Loucy (cell line): ENCODE data around the gene FAM193A.
"Not testable (repeated sequence)": the region's sequence is repeated elsewhere in the genome, so short reads cannot be mapped to it uniquely, and the experiment has no call there.

ENCODE experiments used
- H2AFZ ChIP-seq: fragments of 200-600 bp; sonication (generic); 2 replicates; pipeline ENCODE4 v1.6.0; 2016; ENCODE audit warnings: antibody characterized with exemption, mild to moderate bottlenecking, low read length, moderate library complexity
- H3F3A ChIP-seq: fragments of 200-600 bp; 2 replicates; pipeline ENCODE4 v1.6.0; 2016; ENCODE audit warnings: antibody characterized with exemption, low read depth, mild to moderate bottlenecking
- H3K27me3 ChIP-seq: fragments of 200-600 bp; sonication (generic); 2 replicates; pipeline ENCODE4 v1.6.1; 2014; ENCODE audit warnings: low read length, mild to moderate bottlenecking; ENCODE audit not compliant: insufficient read depth, poor library complexity, severe bottlenecking
- H3K36me3 ChIP-seq: fragments of 200-600 bp; sonication (generic); 2 replicates; pipeline ENCODE4 v1.6.1; 2016; ENCODE audit warnings: low read length; ENCODE audit not compliant: insufficient read depth
- H3K4me1 ChIP-seq: fragments of 200-600 bp; sonication (generic); 2 replicates; pipeline ENCODE4 v1.5.1; 2014; ENCODE audit warnings: low read length, mild to moderate bottlenecking; ENCODE audit not compliant: insufficient read depth, poor library complexity, severe bottlenecking
- H3K4me2 ChIP-seq: fragments of 200-600 bp; sonication (generic); 2 replicates; pipeline ENCODE4 v1.6.0; 2014; ENCODE audit warnings: antibody characterized with exemption, low read length, low read depth, mild to moderate bottlenecking; ENCODE audit not compliant: poor library complexity, severe bottlenecking
- H3K4me3 ChIP-seq: fragments of 200-600 bp; sonication (generic); 2 replicates; pipeline ENCODE4 v1.5.1; 2014; ENCODE audit warnings: low read length, mild to moderate bottlenecking, mixed read lengths; ENCODE audit not compliant: poor library complexity, severe bottlenecking
- H3K79me2 ChIP-seq: fragments of 200-600 bp; sonication (generic); 2 replicates; pipeline ENCODE4 v1.6.1; 2014; ENCODE audit warnings: low read length; ENCODE audit not compliant: insufficient read depth
- H3K9ac ChIP-seq: fragments of 200-600 bp; sonication (generic); 2 replicates; pipeline ENCODE4 v1.6.0; 2014; ENCODE audit warnings: mild to moderate bottlenecking, low read depth, low read length, moderate library complexity; ENCODE audit not compliant: poor library complexity, severe bottlenecking
- H3K9me2 ChIP-seq: fragments of 200-600 bp; sonication (generic); replicated peaks from 2 replicates; pipeline ENCODE4 v1.6.1; 2016; ENCODE audit warnings: low read depth, low read length, mixed read lengths
- H3K9me3 ChIP-seq: fragments of 200-600 bp; sonication (generic); 2 replicates; pipeline ENCODE4 v1.6.1; 2014; ENCODE audit warnings: mild to moderate bottlenecking, antibody characterized with exemption, low read length, low read depth; ENCODE audit not compliant: insufficient read depth
- H4K20me1 ChIP-seq: fragments of 200-600 bp; sonication (generic); 2 replicates; pipeline ENCODE4 v1.6.0; 2014; ENCODE audit warnings: antibody characterized with exemption, low read length, mild to moderate bottlenecking; ENCODE audit not compliant: insufficient read depth, poor library complexity, severe bottlenecking
- EZH2phosphoT487 ChIP-seq: fragments of 200-600 bp; IDR thresholded peaks from 2 replicates; pipeline ENCODE4 v1.6.1; 2018; ENCODE audit warnings: antibody characterized with exemption, mild to moderate bottlenecking, moderate library complexity, borderline replicate concordance
- TF ChIP-seq, protein P1 (sequence below): fragments of 200-600 bp; sonication (generic); conservative IDR thresholded peaks from 2 replicates; pipeline ENCODE4 v1.5.1; 2014; ENCODE audit warnings: mild to moderate bottlenecking, antibody characterized with exemption, low read length

FAM193A gene

DNA sequence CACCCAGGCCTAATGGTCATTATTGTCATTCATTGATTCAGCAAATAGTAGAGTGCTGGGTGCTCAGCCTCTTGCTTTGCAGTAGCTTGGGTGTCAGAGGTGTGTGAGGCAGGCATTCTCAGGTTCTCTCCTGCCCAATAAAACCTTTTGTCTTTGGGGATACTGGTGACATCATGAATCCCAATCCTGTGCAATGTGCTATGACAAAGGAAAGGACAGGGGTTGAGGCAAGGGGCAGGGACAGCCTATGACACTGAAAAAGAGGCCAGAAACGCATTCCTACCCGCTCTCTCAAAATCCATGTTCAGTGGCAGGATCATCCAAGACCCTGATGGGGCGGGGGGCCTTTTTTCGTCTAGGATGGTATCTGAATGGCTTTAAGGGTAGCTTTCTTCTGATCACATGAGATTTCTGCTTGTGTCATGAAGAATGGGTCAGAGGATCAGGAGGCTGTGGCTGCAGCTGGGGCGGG, 1.5 kb upstream of the FAM193A start:
- Histone ChIP-seq H3K79me2 (peaks cover 30% of the 10 kb centered on the region), H3K27me3 (no peaks in the 10 kb centered on the region), H4K20me1 (peaks cover 28% of the 10 kb centered on the region), H3F3A (no peaks in the 10 kb centered on the region), H3K4me3 (peak overlapping the region; percentile 86), H3K9ac (peak overlapping the region; percentile 88), H3K9me3 (no peaks in the 10 kb centered on the region), H3K4me1 (peaks cover 25% of the 10 kb centered on the region), H2AFZ (peak overlapping the region; percentile 91; the same call in 1 of the 2 replicates), H3K36me3 (no peaks in the 10 kb centered on the region), H3K9me2 (no peaks in the 10 kb centered on the region), H3K4me2 (peak overlapping the region; percentile 83)
- no peak for TF ChIP-seq EZH2phosphoT487
- TF ChIP-seq, protein P1, sequence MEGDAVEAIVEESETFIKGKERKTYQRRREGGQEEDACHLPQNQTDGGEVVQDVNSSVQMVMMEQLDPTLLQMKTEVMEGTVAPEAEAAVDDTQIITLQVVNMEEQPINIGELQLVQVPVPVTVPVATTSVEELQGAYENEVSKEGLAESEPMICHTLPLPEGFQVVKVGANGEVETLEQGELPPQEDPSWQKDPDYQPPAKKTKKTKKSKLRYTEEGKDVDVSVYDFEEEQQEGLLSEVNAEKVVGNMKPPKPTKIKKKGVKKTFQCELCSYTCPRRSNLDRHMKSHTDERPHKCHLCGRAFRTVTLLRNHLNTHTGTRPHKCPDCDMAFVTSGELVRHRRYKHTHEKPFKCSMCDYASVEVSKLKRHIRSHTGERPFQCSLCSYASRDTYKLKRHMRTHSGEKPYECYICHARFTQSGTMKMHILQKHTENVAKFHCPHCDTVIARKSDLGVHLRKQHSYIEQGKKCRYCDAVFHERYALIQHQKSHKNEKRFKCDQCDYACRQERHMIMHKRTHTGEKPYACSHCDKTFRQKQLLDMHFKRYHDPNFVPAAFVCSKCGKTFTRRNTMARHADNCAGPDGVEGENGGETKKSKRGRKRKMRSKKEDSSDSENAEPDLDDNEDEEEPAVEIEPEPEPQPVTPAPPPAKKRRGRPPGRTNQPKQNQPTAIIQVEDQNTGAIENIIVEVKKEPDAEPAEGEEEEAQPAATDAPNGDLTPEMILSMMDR: no peak

DNA sequence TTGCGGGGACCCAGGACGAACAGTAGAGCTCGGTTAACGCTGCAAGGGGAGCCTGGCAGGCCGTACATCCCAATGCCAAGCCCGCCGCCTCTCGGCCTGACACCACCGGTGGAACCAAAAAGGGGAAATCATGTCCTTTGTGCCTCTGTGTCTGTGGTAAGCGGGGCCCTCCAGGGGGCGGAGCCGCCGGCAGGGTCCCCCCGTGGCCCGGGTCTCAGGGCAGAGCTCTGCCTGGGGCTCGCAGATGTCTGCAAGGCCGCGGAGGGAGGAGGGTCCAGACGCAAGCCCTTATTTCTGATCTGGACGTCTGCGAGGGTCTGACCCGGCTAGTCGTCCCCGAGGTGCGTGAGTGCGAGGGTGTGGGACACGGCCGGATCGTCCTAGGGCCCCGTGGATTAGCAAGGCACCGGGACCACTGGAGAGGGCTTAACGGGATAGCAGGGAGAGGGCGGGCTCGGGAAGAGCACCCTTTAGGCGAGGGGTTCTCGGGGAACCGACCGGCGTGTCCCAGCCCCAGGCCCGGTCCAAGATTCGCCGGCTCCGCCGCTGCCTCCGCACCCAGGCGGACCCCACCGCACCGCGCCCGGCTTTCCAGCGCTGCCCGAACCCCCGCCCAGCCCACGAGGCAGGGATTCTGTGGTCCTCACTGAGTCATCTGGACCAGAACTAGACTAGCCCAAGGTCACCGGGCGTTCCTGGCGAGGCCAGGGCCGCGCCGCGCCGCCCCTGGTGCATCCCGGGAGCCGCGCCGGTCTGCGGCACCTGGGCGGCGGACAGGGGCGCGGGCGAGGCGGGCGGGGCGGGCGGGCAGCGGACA, 863 bp upstream of the FAM193A start:
- H3F3A ChIP-seq: no peaks in the 10 kb centered on the region
- peak overlapping the region; percentile 88 for H3K9ac ChIP-seq
- no peaks in the 10 kb centered on the region for H3K27me3 ChIP-seq
- peak overlapping the region; percentile 86 for H3K4me3 ChIP-seq
- peaks cover 25% of the 10 kb centered on the region for H3K4me1 ChIP-seq
- peak overlapping the region; percentile 91 for H2AFZ ChIP-seq
- peaks cover 30% of the 10 kb centered on the region for H4K20me1 ChIP-seq
- no peaks in the 10 kb centered on the region for H3K9me2 ChIP-seq
- TF ChIP-seq, protein P1: peak; percentile 28
- no peak for TF ChIP-seq EZH2phosphoT487
- no peaks in the 10 kb centered on the region for H3K9me3 ChIP-seq
- H3K36me3 ChIP-seq: no peaks in the 10 kb centered on the region
- peaks cover 36% of the 10 kb centered on the region for H3K79me2 ChIP-seq
- H3K4me2 ChIP-seq: peak overlapping the region; percentile 83

DNA sequence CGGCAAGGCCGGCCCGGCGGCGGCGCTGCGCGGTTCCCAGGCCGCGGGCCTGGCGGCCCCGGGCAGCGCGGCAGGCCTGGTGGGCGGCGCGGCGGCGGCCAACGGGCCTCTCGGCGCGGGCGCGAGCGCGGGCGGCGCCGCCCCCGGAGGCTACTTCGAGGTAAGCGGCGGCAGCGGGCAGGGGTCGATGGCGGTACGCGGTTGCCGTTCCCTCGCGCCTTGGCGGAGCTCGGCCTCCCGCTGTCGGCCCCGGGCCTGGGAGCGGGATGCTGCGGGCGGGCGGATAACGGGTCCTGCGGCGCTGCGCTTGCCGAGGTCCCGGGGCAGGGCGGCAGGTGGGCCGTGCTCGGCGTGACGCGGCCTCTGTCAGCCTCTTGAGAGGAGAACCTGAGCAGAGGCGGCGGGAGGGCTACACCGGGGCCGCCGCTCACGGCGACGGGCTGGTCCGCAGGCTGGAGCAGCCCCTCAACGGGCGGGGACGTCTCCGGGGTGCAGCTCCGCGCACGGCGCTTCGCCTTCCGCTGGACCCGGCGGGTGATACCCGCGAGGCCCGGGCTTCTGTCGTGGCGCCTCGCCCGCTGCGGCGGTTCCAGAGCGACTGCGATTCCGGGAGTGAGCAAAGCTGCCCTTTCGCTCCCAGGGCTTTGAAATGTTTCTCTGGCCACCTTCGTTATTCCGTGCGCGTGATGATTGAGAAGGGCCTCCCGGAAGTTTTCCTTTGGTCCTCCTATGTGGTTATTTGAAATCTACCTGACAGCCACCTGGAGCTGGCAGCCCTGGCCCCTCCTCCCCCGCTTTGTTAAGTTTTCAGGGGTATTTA, 774 bp downstream of the FAM193A start:
- peak overlapping the region; percentile 79 for H3K9ac ChIP-seq
- H3K4me3 ChIP-seq: peak overlapping the region; percentile 90
- H2AFZ ChIP-seq: peak overlapping the region; percentile 64; the same call in 1 of the 2 replicates
- peaks cover 44% of the 10 kb centered on the region for H4K20me1 ChIP-seq
- H3F3A ChIP-seq: no peaks in the 10 kb centered on the region
- peaks cover 25% of the 10 kb centered on the region for H3K4me1 ChIP-seq
- H3K4me2 ChIP-seq: peak overlapping the region; percentile 94
- no peak for TF ChIP-seq EZH2phosphoT487
- TF ChIP-seq, protein P1: no peak
- H3K79me2 ChIP-seq: peaks cover 53% of the 10 kb centered on the region
- H3K36me3 ChIP-seq: no peaks in the 10 kb centered on the region
- H3K9me3 ChIP-seq: no peaks in the 10 kb centered on the region
- no peaks in the 10 kb centered on the region for H3K27me3 ChIP-seq
- H3K9me2 ChIP-seq: no peaks in the 10 kb centered on the region

DNA sequence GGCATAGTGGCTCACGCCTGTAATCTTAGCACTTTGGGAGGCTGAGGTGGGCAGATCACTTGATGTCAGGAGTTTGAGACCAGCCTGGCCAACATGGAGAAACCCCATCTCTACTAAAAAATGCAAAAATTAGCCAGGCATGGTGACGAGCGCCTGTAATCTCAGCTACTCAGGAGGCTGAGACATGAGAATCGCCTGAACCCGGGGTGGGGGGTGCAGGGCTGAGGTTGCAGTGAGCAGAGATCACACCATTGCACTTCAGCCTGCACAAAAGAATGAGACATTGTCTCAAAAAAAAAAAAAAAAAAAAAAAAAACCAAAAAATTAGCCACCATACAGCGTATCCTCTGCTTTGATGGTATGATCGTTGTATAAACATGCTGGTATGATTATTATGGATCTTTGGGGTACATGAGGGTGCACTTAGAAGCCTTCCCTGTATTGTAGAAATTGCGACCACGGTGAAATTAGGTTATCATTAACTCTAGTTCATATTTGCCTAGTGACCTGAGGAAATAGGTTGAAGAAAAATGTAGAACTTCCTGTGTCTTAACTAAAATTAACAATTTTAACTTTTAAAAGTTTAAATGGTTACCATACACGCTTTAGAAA, 7.2 kb downstream of the FAM193A start:
- not testable (repeated sequence) for H3F3A ChIP-seq, H3K9me3 ChIP-seq, H3K9ac ChIP-seq, H3K4me2 ChIP-seq, H3K9me2 ChIP-seq, H2AFZ ChIP-seq, H3K36me3 ChIP-seq, H3K4me3 ChIP-seq, H3K27me3 ChIP-seq
- Histone ChIP-seq H3K4me1 (peaks cover 12% of the 10 kb centered on the region), H4K20me1 (peaks cover 82% of the 10 kb centered on the region), H3K79me2 (peaks cover 100% of the 10 kb centered on the region)
